ENCODE data around the gene RER1. TPM values are rescaled to one million over a fixed set of nuclear protein-coding genes. Genes with fewer than 3 reads are reported as not detected.
A peak's percentile ranks its signal among the peaks of the same experiment; 100 is the strongest.

RER1 gene
- total RNA-seq, 2 experiments from 2014 or later: 120 to 131 TPM

GRCh38 chr1:2395245-2395644, 3.6 kb downstream of the RER1 start:
- Mint-ChIP-seq H3K27me3 (no peaks in the 10 kb centered on the region), H3K9me3 (no peaks in the 10 kb centered on the region), H3K4me1 (ENCODE audit: low read depth) (peaks cover 41% of the 10 kb centered on the region), H3K4me3 (no peak overlapping the region), H3K27ac (no peak overlapping the region), H3K36me3 (ENCODE audit: low read depth) (peaks cover 47% of the 10 kb centered on the region)
- intact Hi-C loops (cut with micrococcal nuclease): no loop called here
- POLR2A ChIA-PET: interaction anchor here (5.5 kb wide), 1 partner anchor 13 kb away, joined by 36 read pairs; no protein-coding TSS in a partner anchor
- CTCF ChIA-PET: no interaction called here
- DNase-seq (no peak), ATAC-seq (no peak)
- TF ChIP-seq, protein P1, sequence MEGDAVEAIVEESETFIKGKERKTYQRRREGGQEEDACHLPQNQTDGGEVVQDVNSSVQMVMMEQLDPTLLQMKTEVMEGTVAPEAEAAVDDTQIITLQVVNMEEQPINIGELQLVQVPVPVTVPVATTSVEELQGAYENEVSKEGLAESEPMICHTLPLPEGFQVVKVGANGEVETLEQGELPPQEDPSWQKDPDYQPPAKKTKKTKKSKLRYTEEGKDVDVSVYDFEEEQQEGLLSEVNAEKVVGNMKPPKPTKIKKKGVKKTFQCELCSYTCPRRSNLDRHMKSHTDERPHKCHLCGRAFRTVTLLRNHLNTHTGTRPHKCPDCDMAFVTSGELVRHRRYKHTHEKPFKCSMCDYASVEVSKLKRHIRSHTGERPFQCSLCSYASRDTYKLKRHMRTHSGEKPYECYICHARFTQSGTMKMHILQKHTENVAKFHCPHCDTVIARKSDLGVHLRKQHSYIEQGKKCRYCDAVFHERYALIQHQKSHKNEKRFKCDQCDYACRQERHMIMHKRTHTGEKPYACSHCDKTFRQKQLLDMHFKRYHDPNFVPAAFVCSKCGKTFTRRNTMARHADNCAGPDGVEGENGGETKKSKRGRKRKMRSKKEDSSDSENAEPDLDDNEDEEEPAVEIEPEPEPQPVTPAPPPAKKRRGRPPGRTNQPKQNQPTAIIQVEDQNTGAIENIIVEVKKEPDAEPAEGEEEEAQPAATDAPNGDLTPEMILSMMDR (IDR thresholded peaks at IDR 0.05): no peak

- CTCF ChIA-PET: interaction anchor here (1.2 kb wide), 1 partner anchor 15 kb away, joined by 4 read pairs; no protein-coding TSS in a partner anchor
- peaks cover 51% of the 10 kb centered on the region for H3K36me3 Mint-ChIP-seq (ENCODE audit: low read depth)
- H3K27ac Mint-ChIP-seq: no peak overlapping the region
- TF ChIP-seq, protein P1 (IDR thresholded peaks at IDR 0.05): no peak
- H3K4me1 Mint-ChIP-seq (ENCODE audit: low read depth): peaks cover 44% of the 10 kb centered on the region
- no peak overlapping the region for H3K4me3 Mint-ChIP-seq
- POLR2A ChIA-PET: interaction anchor here (5.5 kb wide), 1 partner anchor 12 kb away, joined by 36 read pairs; no protein-coding TSS in a partner anchor
- DNase-seq: no peak
- H3K27me3 Mint-ChIP-seq: no peaks in the 10 kb centered on the region
- ATAC-seq: no peak
- intact Hi-C loops (cut with micrococcal nuclease): no loop called here
- H3K9me3 Mint-ChIP-seq: no peaks in the 10 kb centered on the region
Observed at GRCh38 chr1:2396059-2396458, 4.4 kb downstream of the RER1 start.

DNA sequence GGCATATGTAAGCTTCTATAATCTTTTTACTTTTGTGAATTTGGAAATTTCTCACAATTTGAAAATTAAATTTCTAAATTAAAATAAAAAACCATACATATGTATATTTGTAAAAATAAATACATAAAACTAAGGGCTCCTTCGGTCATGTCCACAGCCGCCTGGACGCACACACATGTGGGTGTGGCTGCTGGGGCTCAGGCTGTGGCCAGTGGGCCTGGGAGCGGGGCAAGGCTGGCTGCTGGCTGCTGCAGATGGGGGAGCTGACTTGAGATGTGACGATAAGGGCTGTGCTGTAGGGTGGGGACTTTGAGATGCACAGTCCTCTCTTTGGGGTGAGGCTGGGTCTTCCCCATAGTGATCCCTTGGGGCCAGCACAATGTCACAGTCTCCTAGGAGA, 4.8 kb downstream of the RER1 start:
- H3K27me3 Mint-ChIP-seq: no peaks in the 10 kb centered on the region
- ATAC-seq (no peak), DNase-seq (no peak)
- peaks cover 53% of the 10 kb centered on the region for H3K36me3 Mint-ChIP-seq (ENCODE audit: low read depth)
- no peaks in the 10 kb centered on the region for H3K9me3 Mint-ChIP-seq
- ChIA-PET CTCF (interaction anchor here (1.2 to 1.6 kb wide), 2 partner anchors 15 to 202 kb away, joined by 4 read pairs; partner anchors contain the start of gene FAAP20), POLR2A (interaction anchor here (5.5 kb wide), 1 partner anchor 12 kb away, joined by 36 read pairs; no protein-coding TSS in a partner anchor)
- TF ChIP-seq, protein P1 (IDR thresholded peaks at IDR 0.05): no peak
- H3K4me3 Mint-ChIP-seq: no peak overlapping the region
- peak overlapping the region; percentile 55 for H3K27ac Mint-ChIP-seq
- intact Hi-C loops (cut with micrococcal nuclease): no loop called here
- peaks cover 44% of the 10 kb centered on the region for H3K4me1 Mint-ChIP-seq (ENCODE audit: low read depth)

DNA sequence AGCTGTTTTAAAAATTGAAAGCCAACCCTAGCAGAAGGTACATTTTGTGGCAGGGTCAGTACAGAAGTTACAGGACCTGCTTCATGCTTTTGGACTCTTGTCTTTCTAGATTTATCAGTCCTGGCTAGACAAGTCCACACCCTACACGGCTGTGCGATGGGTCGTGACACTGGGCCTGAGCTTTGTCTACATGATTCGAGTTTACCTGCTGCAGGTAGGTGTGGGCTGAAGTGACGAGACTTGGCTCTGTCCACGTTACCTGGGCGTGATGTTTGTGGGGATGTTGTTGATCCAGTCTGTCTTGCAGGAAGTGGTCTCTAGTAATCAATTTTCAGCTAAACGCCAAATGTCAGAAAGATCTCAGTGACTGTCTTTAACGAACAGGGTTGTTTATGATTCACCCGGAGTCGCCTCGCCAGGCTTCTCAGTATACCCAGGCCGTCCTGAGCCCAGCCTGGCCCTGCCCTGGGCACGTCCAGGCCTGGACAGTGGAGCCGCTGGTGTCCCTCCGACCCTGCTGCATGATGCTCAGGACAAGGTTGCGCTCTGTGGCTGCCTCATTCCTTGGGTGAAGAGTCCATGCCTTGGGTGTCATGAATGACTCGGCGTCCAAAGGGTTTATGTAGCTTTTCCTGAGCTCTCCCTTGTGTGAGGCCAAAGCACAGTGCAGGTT, 5.5 kb downstream of the RER1 start:
- intact Hi-C loops (cut with micrococcal nuclease): no loop called here
- peaks cover 60% of the 10 kb centered on the region for H3K36me3 Mint-ChIP-seq (ENCODE audit: low read depth)
- no peak overlapping the region for H3K4me3 Mint-ChIP-seq
- no peaks in the 10 kb centered on the region for H3K27me3 Mint-ChIP-seq
- H3K9me3 Mint-ChIP-seq: no peaks in the 10 kb centered on the region
- H3K4me1 Mint-ChIP-seq (ENCODE audit: low read depth): peaks cover 44% of the 10 kb centered on the region
- no peak for DNase-seq
- ATAC-seq: no peak
- peak overlapping the region; percentile 26 for H3K27ac Mint-ChIP-seq
- TF ChIP-seq, protein P1 (IDR thresholded peaks at IDR 0.05): no peak
- CTCF ChIA-PET: interaction anchor here (1.2 to 1.6 kb wide), 2 partner anchors 16 to 202 kb away, joined by 4 read pairs; partner anchors contain the start of gene FAAP20
- POLR2A ChIA-PET: interaction anchor here (5.5 kb wide), 1 partner anchor 11 kb away, joined by 36 read pairs; no protein-coding TSS in a partner anchor

- intact Hi-C loops (cut with micrococcal nuclease): no loop called here
- Mint-ChIP-seq H3K27me3 (no peaks in the 10 kb centered on the region), H3K4me1 (ENCODE audit: low read depth) (peaks cover 26% of the 10 kb centered on the region), H3K36me3 (ENCODE audit: low read depth) (peaks cover 50% of the 10 kb centered on the region), H3K27ac (peak overlapping the region; percentile 28), H3K9me3 (no peaks in the 10 kb centered on the region), H3K4me3 (no peak overlapping the region)
- ATAC-seq: no peak
- ChIA-PET CTCF (no interaction called here), POLR2A (interaction anchor here (5.5 kb wide), 1 partner anchor 9 kb away, joined by 36 read pairs; no protein-coding TSS in a partner anchor)
- TF ChIP-seq, protein P1 (IDR thresholded peaks at IDR 0.05): no peak
- no peak for DNase-seq
Observed at GRCh38 chr1:2398871-2399270, 7.2 kb downstream of the RER1 start.

All from activated CD8-positive, alpha-beta T cell treated with anti-CD3 and anti-CD28 coated beads for 36 hours (primary cell).